Hematopoietic multipotent progenitor cell treated with erythropoietin and hydrocortisone succinate and interleukin-3 and kit ligand, for 6 days (in vitro differentiated cells): Measurements from ENCODE around the gene SLC49A3.
"Not testable (repeated sequence)": the region's sequence is repeated elsewhere in the genome, so short reads cannot be mapped to it uniquely, and the experiment has no call there.

Experiments used
- DNase-seq: peaks from one replicate; pipeline ENCODE4 v3.0.0-alpha.2; 2015

The SLC49A3 gene

GRCh38 chr4:688854-689681 is at the start of gene SLC49A3:
TSS of gene SLC49A3 (minus strand) at chr4:689151. CDS start at chr4:689127, 24 bp downstream.
- peak; percentile 28 for DNase-seq

- not testable (repeated sequence) for DNase-seq
These were observed 47.6 kb upstream of the SLC49A3 start for GRCh38 chr4:736561-736960.

- no peak for DNase-seq
These were observed 46.6 kb upstream of the SLC49A3 start for GRCh38 chr4:735583-735982.

GRCh38 chr4:734951-735350 is 46.0 kb upstream of the SLC49A3 start:
- DNase-seq: no peak

- no peak for DNase-seq
These were observed 45.1 kb upstream of the SLC49A3 start for GRCh38 chr4:734075-734474.

GRCh38 chr4:733631-733980 is 44.7 kb upstream of the SLC49A3 start:
- DNase-seq: no peak

- DNase-seq: peak; percentile 88
These were observed 44.1 kb upstream of the SLC49A3 start for GRCh38 chr4:732911-733630.

- DNase-seq: peak; percentile 33
These were observed 43.5 kb upstream of the SLC49A3 start for GRCh38 chr4:732486-732885.

- peak; percentile 28 for DNase-seq
These were observed 43.0 kb upstream of the SLC49A3 start for GRCh38 chr4:731954-732353.

- not testable (repeated sequence) for DNase-seq
These were observed 42.3 kb upstream of the SLC49A3 start for GRCh38 chr4:730946-731904.

- no peak for DNase-seq
These were observed 41.6 kb upstream of the SLC49A3 start for GRCh38 chr4:730511-730910.

- DNase-seq: no peak
These were observed 40.7 kb upstream of the SLC49A3 start for GRCh38 chr4:729336-730315.

- no peak for DNase-seq
These were observed 38.6 kb upstream of the SLC49A3 start for GRCh38 chr4:727576-727975.

GRCh38 chr4:726838-727237 is 37.9 kb upstream of the SLC49A3 start:
- no peak for DNase-seq

- DNase-seq: peak; percentile 40
These were observed 37.4 kb upstream of the SLC49A3 start for GRCh38 chr4:726235-726787.

- DNase-seq: no peak
These were observed 36.7 kb upstream of the SLC49A3 start for GRCh38 chr4:725391-726234.

- no peak for DNase-seq
These were observed 35.0 kb upstream of the SLC49A3 start for GRCh38 chr4:723751-724530.

- no peak for DNase-seq
These were observed 34.0 kb upstream of the SLC49A3 start for GRCh38 chr4:722851-723360.

- DNase-seq: no peak
These were observed 33.3 kb upstream of the SLC49A3 start for GRCh38 chr4:722169-722725.
